Measurements from ENCODE around the gene STK40.

STK40 gene

DNA sequence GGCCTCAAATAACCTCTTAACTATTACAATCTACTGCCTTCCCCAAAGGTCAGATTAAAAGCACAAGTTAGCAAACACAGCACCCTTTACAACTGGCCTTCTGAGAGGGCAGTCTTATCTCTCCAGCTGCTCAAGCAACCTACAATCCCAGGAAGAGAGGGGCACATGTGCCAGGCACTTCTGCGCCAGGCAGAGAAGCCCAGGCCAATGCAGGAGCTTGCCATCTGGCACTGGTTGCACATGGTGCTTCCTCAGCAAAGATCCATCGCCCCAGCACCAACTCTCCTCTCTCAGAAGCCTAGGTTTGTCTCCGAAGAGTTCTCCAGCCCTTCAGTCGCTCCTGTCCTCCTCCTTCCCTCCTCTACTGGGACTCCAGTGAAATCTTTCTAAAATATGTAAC is 2.5 kb downstream of the STK40 start:
- Histone ChIP-seq H3K4me3 (ENCODE audit: low read length) (no peak overlapping the region), H3K9ac (ENCODE audit: low read depth, low read length) (no peak overlapping the region), H3K36me3 (ENCODE audit: insufficient read depth, low read depth, low read length) (0 out of 2 replicates have a peak, but pooled peaks cover 4% of the 10 kb centered on the region), H3K27ac (ENCODE audit: low read length) (no peak overlapping the region), H3K4me1 (ENCODE audit: insufficient read depth, low read length) (peaks cover 17% of the 10 kb centered on the region), H3K27me3 (ENCODE audit: insufficient read depth, low read length) (no peaks in the 10 kb centered on the region), H3K9me3 (ENCODE audit: insufficient read depth, low read depth, low read length) (no peaks in the 10 kb centered on the region)

DNA sequence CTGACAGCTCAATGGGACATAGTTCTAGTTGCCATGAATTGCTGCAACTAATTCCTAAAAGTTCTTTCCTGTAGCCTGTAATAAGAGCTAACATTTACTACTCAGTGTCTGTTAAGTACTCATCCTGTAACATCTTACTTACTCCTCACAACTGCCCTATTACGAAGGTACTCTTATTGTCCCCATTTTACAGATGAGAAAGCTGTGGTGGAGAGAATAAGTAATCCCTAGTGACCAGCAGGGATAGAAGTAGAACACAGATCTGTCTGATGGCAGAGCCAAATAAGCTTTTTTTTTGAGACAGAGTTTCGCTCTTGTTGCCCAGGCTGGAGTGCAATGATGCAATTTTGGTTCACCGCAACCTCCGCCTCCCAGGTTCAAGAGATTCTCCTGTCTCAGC is 3.1 kb downstream of the STK40 start:
- H3K27ac ChIP-seq (ENCODE audit: low read length), result no peak overlapping the region
- peaks cover 13% of the 10 kb centered on the region for H3K4me1 ChIP-seq (ENCODE audit: insufficient read depth, low read length)
- H3K9me3 ChIP-seq (ENCODE audit: insufficient read depth, low read depth, low read length), result no peaks in the 10 kb centered on the region
- H3K36me3 ChIP-seq (ENCODE audit: insufficient read depth, low read depth, low read length), result 0 out of 2 replicates have a peak, but pooled peaks cover 4% of the 10 kb centered on the region
- H3K4me3 ChIP-seq (ENCODE audit: low read length), result no peak overlapping the region
- H3K9ac ChIP-seq (ENCODE audit: low read depth, low read length), result no peak overlapping the region
- no peaks in the 10 kb centered on the region for H3K27me3 ChIP-seq (ENCODE audit: insufficient read depth, low read length)

DNA sequence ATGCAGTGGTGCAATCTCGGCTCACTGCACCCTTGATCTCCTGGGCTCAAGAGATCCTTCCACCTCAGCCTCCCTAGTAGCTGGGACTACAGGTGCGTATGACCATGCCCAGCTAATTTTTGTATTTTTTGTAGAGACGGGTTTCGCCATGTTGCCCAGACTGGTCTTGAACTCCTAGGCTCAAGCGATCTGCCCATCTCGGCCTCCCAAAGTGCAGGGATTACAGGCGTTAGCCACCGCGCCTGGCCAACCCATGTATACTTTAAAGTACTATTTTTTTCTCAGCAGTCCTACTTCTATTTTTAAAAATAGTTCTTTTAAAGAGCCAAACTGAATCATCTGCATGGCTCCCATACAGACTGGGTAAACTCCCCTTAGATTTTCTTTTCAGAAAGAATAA is 3.5 kb downstream of the STK40 start:
- Histone ChIP-seq H3K27me3 (ENCODE audit: insufficient read depth, low read length) (no peaks in the 10 kb centered on the region), H3K4me3 (ENCODE audit: low read length) (no peak overlapping the region), H3K4me1 (ENCODE audit: insufficient read depth, low read length) (peaks cover 9% of the 10 kb centered on the region), H3K9me3 (ENCODE audit: insufficient read depth, low read depth, low read length) (no peaks in the 10 kb centered on the region), H3K9ac (ENCODE audit: low read depth, low read length) (no peak overlapping the region), H3K36me3 (ENCODE audit: insufficient read depth, low read depth, low read length) (0 out of 2 replicates have a peak, but pooled peaks cover 4% of the 10 kb centered on the region), H3K27ac (ENCODE audit: low read length) (no peak overlapping the region)

DNA sequence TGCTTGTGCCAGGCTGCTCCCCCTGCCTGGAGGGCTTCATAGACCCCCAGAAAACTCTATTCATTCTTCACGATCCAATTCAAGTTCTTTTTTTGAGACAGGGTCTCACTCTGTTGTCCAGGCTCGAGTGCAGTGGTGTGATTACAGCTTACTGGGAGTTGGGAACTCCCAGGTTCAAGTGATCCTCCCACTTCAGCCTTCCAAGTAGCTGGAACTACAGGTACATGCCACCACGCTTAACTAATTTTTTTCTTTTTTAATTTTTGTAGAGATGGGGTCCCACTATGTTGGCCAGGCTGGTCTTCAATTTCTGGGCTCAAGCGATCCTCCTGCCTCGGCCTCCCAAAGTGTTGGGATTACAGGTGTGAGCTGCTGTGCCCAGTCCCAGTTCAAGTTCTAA is 4.3 kb downstream of the STK40 start:
- peaks cover 2% of the 10 kb centered on the region; the same call in 1 of the 2 replicates for H3K4me1 ChIP-seq (ENCODE audit: insufficient read depth, low read length)
- 0 out of 2 replicates have a peak, but pooled peaks cover 4% of the 10 kb centered on the region for H3K36me3 ChIP-seq (ENCODE audit: insufficient read depth, low read depth, low read length)
- no peak overlapping the region for H3K9ac ChIP-seq (ENCODE audit: low read depth, low read length)

GRCh38 chr1:36380782-36381181 is 4.9 kb downstream of the STK40 start:
- Histone ChIP-seq H3K27me3 (ENCODE audit: insufficient read depth, low read length) (no peaks in the 10 kb centered on the region), H3K4me1 (ENCODE audit: insufficient read depth, low read length) (peaks cover 2% of the 10 kb centered on the region; the same call in 1 of the 2 replicates), H3K4me3 (ENCODE audit: low read length) (no peak overlapping the region), H3K36me3 (ENCODE audit: insufficient read depth, low read depth, low read length) (0 out of 2 replicates have a peak, but pooled peaks cover 4% of the 10 kb centered on the region), H3K27ac (ENCODE audit: low read length) (no peak overlapping the region), H3K9ac (ENCODE audit: low read depth, low read length) (no peak overlapping the region), H3K9me3 (ENCODE audit: insufficient read depth, low read depth, low read length) (no peaks in the 10 kb centered on the region)

More for the DNA sequence above, 4.3 kb downstream of the STK40 start:
- Histone ChIP-seq H3K4me3 (ENCODE audit: low read length) (no peak overlapping the region), H3K27me3 (ENCODE audit: insufficient read depth, low read length) (no peaks in the 10 kb centered on the region), H3K27ac (ENCODE audit: low read length) (no peak overlapping the region), H3K9me3 (ENCODE audit: insufficient read depth, low read depth, low read length) (no peaks in the 10 kb centered on the region)

GRCh38 chr1:36380143-36380619 is 5.5 kb downstream of the STK40 start:
- peak overlapping the region; percentile 56; the same call in 1 of the 2 replicates for H3K9ac ChIP-seq (ENCODE audit: low read depth, low read length)
- 0 out of 2 replicates have a peak, but pooled peaks cover 4% of the 10 kb centered on the region for H3K36me3 ChIP-seq (ENCODE audit: insufficient read depth, low read depth, low read length)
- peaks cover 2% of the 10 kb centered on the region; the same call in 1 of the 2 replicates for H3K4me1 ChIP-seq (ENCODE audit: insufficient read depth, low read length)
- no peak overlapping the region for H3K4me3 ChIP-seq (ENCODE audit: low read length)
- no peak overlapping the region for H3K27ac ChIP-seq (ENCODE audit: low read length)
- no peaks in the 10 kb centered on the region for H3K27me3 ChIP-seq (ENCODE audit: insufficient read depth, low read length)
- no peaks in the 10 kb centered on the region for H3K9me3 ChIP-seq (ENCODE audit: insufficient read depth, low read depth, low read length)

GRCh38 chr1:36377791-36378492 is 7.8 kb downstream of the STK40 start:
- Histone ChIP-seq H3K27me3 (ENCODE audit: insufficient read depth, low read length) (no peaks in the 10 kb centered on the region), H3K4me3 (ENCODE audit: low read length) (no peak overlapping the region), H3K9me3 (ENCODE audit: insufficient read depth, low read depth, low read length) (no peaks in the 10 kb centered on the region), H3K36me3 (ENCODE audit: insufficient read depth, low read depth, low read length) (peaks cover 4% of the 10 kb centered on the region; the same call in 1 of the 2 replicates), H3K9ac (ENCODE audit: low read depth, low read length) (no peak overlapping the region), H3K4me1 (ENCODE audit: insufficient read depth, low read length) (peaks cover 14% of the 10 kb centered on the region), H3K27ac (ENCODE audit: low read length) (no peak overlapping the region)

DNA sequence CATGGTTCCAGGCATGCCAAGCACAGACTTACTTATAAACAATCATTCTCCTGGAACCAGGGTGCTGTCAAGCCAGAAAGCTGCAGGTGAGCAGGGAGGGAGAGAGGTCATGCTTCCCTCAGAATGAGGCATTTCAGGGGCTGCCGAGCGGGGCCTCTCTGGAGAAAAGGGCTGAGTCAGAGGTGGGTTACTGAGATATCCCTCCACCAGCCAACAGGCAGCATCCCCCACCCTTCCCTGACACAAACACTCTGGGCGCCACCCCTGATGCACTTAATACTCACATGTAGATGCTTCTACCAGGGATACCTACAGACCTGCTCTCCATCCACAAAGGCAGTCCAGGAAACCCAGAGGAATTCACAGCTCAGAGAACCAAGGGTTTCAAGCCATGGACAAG is 13.1 kb downstream of the STK40 start:
- Histone ChIP-seq H3K4me3 (ENCODE audit: low read length) (no peak overlapping the region), H3K27ac (ENCODE audit: low read length) (peak overlapping the region; percentile 66), H3K9ac (ENCODE audit: low read depth, low read length) (peak overlapping the region; percentile 72; the same call in 1 of the 2 replicates)

GRCh38 chr1:36369061-36369861 is 16.5 kb downstream of the STK40 start:
- H3K27me3 ChIP-seq (ENCODE audit: insufficient read depth, low read length), result no peaks in the 10 kb centered on the region
- no peak overlapping the region for H3K27ac ChIP-seq (ENCODE audit: low read length)
- H3K9me3 ChIP-seq (ENCODE audit: insufficient read depth, low read depth, low read length), result no peaks in the 10 kb centered on the region
- no peak overlapping the region for H3K4me3 ChIP-seq (ENCODE audit: low read length)
- peaks cover 9% of the 10 kb centered on the region; the same call in 1 of the 2 replicates for H3K36me3 ChIP-seq (ENCODE audit: insufficient read depth, low read depth, low read length)
- no peak overlapping the region for H3K9ac ChIP-seq (ENCODE audit: low read depth, low read length)
- H3K4me1 ChIP-seq (ENCODE audit: insufficient read depth, low read length), result peaks cover 23% of the 10 kb centered on the region

More for the DNA sequence above, 13.1 kb downstream of the STK40 start:
- Histone ChIP-seq H3K9me3 (ENCODE audit: insufficient read depth, low read depth, low read length) (no peaks in the 10 kb centered on the region), H3K36me3 (ENCODE audit: insufficient read depth, low read depth, low read length) (peaks cover 2% of the 10 kb centered on the region; the same call in 1 of the 2 replicates), H3K4me1 (ENCODE audit: insufficient read depth, low read length) (peaks cover 23% of the 10 kb centered on the region), H3K27me3 (ENCODE audit: insufficient read depth, low read length) (no peaks in the 10 kb centered on the region)

GRCh38 chr1:36367798-36368197 is 17.9 kb downstream of the STK40 start:
- Histone ChIP-seq H3K9ac (ENCODE audit: low read depth, low read length) (no peak overlapping the region), H3K36me3 (ENCODE audit: insufficient read depth, low read depth, low read length) (peaks cover 9% of the 10 kb centered on the region; the same call in 1 of the 2 replicates)

DNA sequence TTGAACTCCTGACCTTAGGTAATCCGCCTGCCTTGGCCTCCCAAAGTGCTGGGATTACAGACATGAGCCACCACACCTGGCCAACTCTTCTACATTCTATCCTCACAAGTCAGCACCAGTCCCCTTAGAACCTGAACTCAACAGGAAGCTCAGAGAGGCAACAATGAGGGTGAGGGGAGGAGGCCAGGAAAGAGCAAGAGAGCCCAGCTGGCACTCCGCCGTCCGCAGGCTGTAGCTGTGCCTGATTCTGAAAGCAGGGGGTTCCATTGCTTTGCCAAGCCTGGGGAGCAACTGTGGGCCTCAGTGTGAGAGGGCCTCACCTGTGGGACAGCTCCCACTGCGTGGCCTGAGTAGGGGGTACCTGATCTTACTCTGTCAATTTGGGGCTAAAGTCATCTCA is 18.7 kb downstream of the STK40 start:
- Histone ChIP-seq H3K27me3 (ENCODE audit: insufficient read depth, low read length) (no peaks in the 10 kb centered on the region), H3K4me1 (ENCODE audit: insufficient read depth, low read length) (peaks cover 5% of the 10 kb centered on the region; the same call in 1 of the 2 replicates), H3K9ac (ENCODE audit: low read depth, low read length) (no peak overlapping the region), H3K27ac (ENCODE audit: low read length) (no peak overlapping the region), H3K4me3 (ENCODE audit: low read length) (no peak overlapping the region), H3K9me3 (ENCODE audit: insufficient read depth, low read depth, low read length) (no peaks in the 10 kb centered on the region), H3K36me3 (ENCODE audit: insufficient read depth, low read depth, low read length) (peaks cover 13% of the 10 kb centered on the region; the same call in 1 of the 2 replicates)

More at GRCh38 chr1:36367798-36368197, 17.9 kb downstream of the STK40 start:
- no peak overlapping the region for H3K4me3 ChIP-seq (ENCODE audit: low read length)
- H3K27ac ChIP-seq (ENCODE audit: low read length), result no peak overlapping the region
- peaks cover 10% of the 10 kb centered on the region for H3K4me1 ChIP-seq (ENCODE audit: insufficient read depth, low read length)
- H3K27me3 ChIP-seq (ENCODE audit: insufficient read depth, low read length), result no peaks in the 10 kb centered on the region
- no peaks in the 10 kb centered on the region for H3K9me3 ChIP-seq (ENCODE audit: insufficient read depth, low read depth, low read length)
